Measurements from ENCODE around the gene KRT33B. TPM values are rescaled to one million over a fixed set of nuclear protein-coding genes. Genes with fewer than 3 reads are reported as not detected.

KRT33B gene
- total and polyA plus RNA-seq, 4 donors: not detected

DNA sequence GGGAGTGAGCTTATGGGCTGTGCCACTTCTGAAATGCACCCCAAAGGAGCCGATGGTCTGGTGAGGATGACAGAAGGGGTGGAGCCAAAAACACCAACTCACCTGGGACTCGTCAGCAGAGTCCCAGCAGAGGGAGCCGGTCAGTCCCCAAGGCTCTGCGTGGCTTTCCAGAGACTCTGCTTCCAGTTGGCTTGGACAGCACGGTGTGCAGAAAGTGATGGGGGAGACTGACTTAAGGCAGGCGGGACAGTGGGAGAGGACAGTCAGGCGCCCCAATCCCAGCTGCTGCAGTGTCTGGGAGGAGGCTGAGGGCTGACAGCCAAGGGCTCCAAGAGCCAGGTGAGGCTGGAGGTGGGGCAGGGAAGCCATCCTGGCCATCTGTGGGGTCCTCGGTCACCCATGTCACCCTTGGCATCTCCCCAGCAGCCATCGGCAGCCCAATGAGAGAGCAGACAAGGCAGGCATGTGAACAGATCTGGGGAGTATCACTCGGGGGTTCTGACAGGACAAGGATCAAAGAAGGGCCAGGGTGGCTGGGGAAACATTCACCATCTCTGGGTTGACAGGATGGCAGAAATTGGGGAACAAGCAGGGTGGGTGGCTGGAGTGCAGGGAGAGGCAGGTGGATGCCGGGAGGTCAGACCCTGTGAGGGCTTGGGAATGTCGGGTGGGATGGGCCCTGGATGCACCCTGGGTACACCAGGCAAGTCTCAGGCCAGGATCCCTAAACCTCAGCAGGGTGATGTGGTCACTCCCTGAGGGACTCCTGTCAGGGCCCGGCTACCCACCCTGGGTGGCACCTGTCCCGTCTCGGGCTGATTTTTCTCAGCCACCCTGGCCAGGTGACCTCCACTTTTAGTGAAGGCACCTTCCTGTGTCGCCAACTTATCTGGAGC is 45.2 kb downstream of the KRT33B start:
- H3K4me1 ChIP-seq (ENCODE audit: control insufficient read depth in 5 of 5, insufficient read depth in 5 of 5, low read length in 5 of 5): peaks cover 0 to 9% (median 0%) of the 10 kb centered on the region in 5 donors
- DNase-seq: peak in 1 of 3 donors; percentile 16

DNA sequence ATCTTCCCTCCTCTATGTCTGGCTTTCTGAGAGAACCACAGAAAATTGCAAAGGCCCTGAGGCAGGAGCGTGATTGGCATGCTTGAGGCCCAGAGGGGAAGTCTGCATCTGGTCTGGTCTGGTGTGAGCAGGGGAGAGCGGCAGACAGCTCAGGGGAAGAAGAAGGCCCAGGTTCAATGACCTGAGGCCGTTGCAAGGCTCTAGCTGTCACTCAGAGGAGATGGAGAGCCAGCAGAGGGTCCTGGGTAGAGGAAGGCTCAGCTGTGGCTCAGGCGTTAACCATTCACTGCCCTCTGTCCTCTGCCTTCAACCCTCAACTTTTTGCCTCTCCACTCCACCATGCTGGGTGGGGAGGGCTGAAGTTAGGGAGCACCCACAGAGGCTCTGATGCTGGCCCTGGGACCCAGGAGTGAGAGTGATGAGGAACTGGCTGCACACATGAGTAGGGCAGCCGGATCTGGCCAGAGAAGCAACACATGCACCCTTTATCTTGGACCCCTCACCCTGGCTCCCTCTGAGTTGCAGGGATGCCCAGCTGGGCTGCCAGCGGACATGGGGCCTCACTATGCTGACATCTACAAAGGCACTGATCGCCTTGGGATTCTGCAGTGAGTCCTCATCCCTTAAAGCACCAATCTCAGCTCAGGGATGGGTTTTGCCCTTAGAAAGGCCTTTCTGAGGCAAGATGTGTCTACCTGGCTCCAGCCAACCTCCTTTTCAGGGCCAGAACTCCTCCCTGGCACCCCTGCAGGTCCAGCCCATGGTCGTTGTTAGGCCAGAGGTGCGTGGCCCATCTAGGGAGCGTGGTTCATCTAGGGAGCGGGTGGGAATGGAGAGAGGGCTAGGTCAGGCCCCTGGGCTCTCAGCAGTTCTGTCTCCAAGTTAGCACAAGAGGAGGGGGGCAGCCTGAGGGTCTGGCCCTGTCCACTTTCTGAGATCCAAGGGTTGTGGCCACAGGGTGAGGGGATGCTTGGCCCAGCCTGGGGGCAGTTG is 46.4 kb downstream of the KRT33B start:
- no peak overlapping the region for H3K4me3 ChIP-seq
- H3K9me3 ChIP-seq (ENCODE audit: control insufficient read depth in 4 of 4, insufficient read depth in 3 of 4, low read length in 3 of 4): peaks cover 0 to 4% (median 2%) of the 10 kb centered on the region in 4 donors
- ATAC-seq (ENCODE audit: insufficient read depth, low FRiP score) (no peak), DNase-seq (no peak)
- H3K27me3 ChIP-seq (ENCODE audit: control insufficient read depth in 3 of 3, insufficient read depth in 3 of 3, low read length in 2 of 3): no peaks in the 10 kb centered on the region
- no peaks in the 10 kb centered on the region for H3K4me1 ChIP-seq (ENCODE audit: control insufficient read depth in 5 of 5, insufficient read depth in 5 of 5, low read length in 5 of 5)
- H3K36me3 ChIP-seq (ENCODE audit: control insufficient read depth in 4 of 4, insufficient read depth in 4 of 4, low read length in 4 of 4): no peaks in the 10 kb centered on the region
- TF ChIP-seq, protein P1, sequence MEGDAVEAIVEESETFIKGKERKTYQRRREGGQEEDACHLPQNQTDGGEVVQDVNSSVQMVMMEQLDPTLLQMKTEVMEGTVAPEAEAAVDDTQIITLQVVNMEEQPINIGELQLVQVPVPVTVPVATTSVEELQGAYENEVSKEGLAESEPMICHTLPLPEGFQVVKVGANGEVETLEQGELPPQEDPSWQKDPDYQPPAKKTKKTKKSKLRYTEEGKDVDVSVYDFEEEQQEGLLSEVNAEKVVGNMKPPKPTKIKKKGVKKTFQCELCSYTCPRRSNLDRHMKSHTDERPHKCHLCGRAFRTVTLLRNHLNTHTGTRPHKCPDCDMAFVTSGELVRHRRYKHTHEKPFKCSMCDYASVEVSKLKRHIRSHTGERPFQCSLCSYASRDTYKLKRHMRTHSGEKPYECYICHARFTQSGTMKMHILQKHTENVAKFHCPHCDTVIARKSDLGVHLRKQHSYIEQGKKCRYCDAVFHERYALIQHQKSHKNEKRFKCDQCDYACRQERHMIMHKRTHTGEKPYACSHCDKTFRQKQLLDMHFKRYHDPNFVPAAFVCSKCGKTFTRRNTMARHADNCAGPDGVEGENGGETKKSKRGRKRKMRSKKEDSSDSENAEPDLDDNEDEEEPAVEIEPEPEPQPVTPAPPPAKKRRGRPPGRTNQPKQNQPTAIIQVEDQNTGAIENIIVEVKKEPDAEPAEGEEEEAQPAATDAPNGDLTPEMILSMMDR (IDR thresholded peaks at IDR 0.05; ENCODE audit: control extremely low read depth, extremely low read depth): no peak
- WGBS, 2 donors: 88 to 92% methylated on average over 11 of the region's 11 CpGs
- no peak overlapping the region for H3K27ac ChIP-seq (ENCODE audit: low read depth in 1 of 2, low read length in 1 of 2)
- no peak overlapping the region for H3K9ac ChIP-seq (ENCODE audit: insufficient read depth in 1 of 2, low read length in 2 of 2)

More for the DNA sequence above, 45.2 kb downstream of the KRT33B start:
- TF ChIP-seq, protein P1 (IDR thresholded peaks at IDR 0.05; ENCODE audit: control extremely low read depth, extremely low read depth): no peak
- Histone ChIP-seq H3K9me3 (ENCODE audit: control insufficient read depth in 4 of 4, insufficient read depth in 3 of 4, low read length in 3 of 4) (peaks cover 0 to 4% (median 2%) of the 10 kb centered on the region in 4 donors), H3K27me3 (ENCODE audit: control insufficient read depth in 3 of 3, insufficient read depth in 3 of 3, low read length in 2 of 3) (no peaks in the 10 kb centered on the region), H3K27ac (ENCODE audit: low read depth in 1 of 2, low read length in 1 of 2) (no peak overlapping the region), H3K36me3 (ENCODE audit: control insufficient read depth in 4 of 4, insufficient read depth in 4 of 4, low read length in 4 of 4) (no peaks in the 10 kb centered on the region), H3K9ac (ENCODE audit: insufficient read depth in 1 of 2, low read length in 2 of 2) (no peak overlapping the region), H3K4me3 (no peak overlapping the region)
- 70 to 72% methylated on average over 16 of the region's 16 CpGs for WGBS, 2 donors
- ATAC-seq (ENCODE audit: insufficient read depth, low FRiP score): no peak

DNA sequence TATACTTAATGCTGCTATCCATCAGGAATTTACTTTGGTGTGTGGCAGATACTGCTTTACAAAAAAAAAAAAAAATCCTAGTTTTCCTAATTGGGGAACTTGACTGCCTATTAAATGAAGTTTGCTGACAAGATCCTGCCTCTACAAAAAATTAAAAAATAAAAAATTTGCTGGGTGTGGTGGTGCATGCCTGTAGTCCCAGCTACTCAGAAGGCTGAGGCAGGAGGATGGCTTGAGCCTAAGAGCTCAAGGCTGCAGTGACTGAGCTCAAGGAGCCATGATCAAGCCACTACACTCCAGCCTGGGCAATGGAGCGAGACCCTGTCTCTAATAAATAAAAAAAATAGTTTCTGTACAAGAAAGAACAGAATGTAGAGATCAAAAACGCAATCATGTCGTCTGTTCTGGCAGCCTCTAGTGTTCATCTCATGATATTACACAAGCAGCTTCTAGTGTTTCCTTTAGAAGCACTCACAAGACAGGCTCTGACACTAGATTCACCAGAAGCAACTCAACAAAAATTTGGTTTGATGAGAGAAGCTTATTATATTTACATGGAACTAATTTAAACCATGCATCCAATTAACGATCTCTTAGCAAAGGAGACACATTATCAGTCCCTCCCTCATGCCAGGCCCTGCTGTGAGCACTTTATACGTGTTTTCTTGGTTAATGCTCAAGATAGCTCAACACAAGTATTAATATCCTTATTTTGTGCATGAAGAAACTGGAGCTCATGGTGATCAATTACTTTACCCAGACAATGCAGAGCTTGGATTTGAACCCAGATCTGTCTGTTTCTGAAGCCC is 47.3 kb downstream of the KRT33B start:
- TF ChIP-seq, protein P1 (IDR thresholded peaks at IDR 0.05; ENCODE audit: control extremely low read depth, extremely low read depth): peak; percentile 70
- peaks cover 0 to 4% (median 2%) of the 10 kb centered on the region in 4 donors for H3K9me3 ChIP-seq (ENCODE audit: control insufficient read depth in 4 of 4, insufficient read depth in 3 of 4, low read length in 3 of 4)
- no peaks in the 10 kb centered on the region for H3K27me3 ChIP-seq (ENCODE audit: control insufficient read depth in 3 of 3, insufficient read depth in 3 of 3, low read length in 2 of 3)
- no peaks in the 10 kb centered on the region for H3K36me3 ChIP-seq (ENCODE audit: control insufficient read depth in 4 of 4, insufficient read depth in 4 of 4, low read length in 4 of 4)
- no peak overlapping the region for H3K4me3 ChIP-seq
- no peak overlapping the region for H3K27ac ChIP-seq (ENCODE audit: low read depth in 1 of 2, low read length in 1 of 2)
- no peak overlapping the region for H3K9ac ChIP-seq (ENCODE audit: insufficient read depth in 1 of 2, low read length in 2 of 2)
- 39 to 40% methylated on average over 5 of the region's 5 CpGs for WGBS, 2 donors
- ATAC-seq (ENCODE audit: insufficient read depth, low FRiP score) (no peak), DNase-seq (peak in 2 of 3 donors; percentile 58 to 71)
- H3K4me1 ChIP-seq (ENCODE audit: control insufficient read depth in 5 of 5, insufficient read depth in 5 of 5, low read length in 5 of 5): no peaks in the 10 kb centered on the region

Measured in lung (tissue), 12 donors.